DOHH2 (cell line): ENCODE data around the gene NT5C3B.

ENCODE experiments used
- H3F3A ChIP-seq: fragments of 200-600 bp; sonication (generic), shearing (Covaris generic); 2 replicates; pipeline ENCODE4 v1.6.0; 2016; ENCODE audit warnings: antibody characterized with exemption, mild to moderate bottlenecking; ENCODE audit not compliant: control insufficient read depth, insufficient read depth
- H3K27ac ChIP-seq: fragments of 200-600 bp; sonication (generic); 2 replicates; pipeline ENCODE4 v1.5.1; 2014; ENCODE audit warnings: low read depth, mild to moderate bottlenecking, low read length, moderate library complexity
- H3K27me3 ChIP-seq: fragments of 200-600 bp; sonication (generic); 2 replicates; pipeline ENCODE4 v1.6.1; 2014; ENCODE audit warnings: mild to moderate bottlenecking, low read length, mixed read lengths; ENCODE audit not compliant: control insufficient read depth
- H3K36me3 ChIP-seq: fragments of 200-600 bp; sonication (generic); 2 replicates; pipeline ENCODE4 v1.6.1; 2014; ENCODE audit warnings: mild to moderate bottlenecking, low read length, moderate library complexity, mixed read lengths; ENCODE audit not compliant: control insufficient read depth
- H3K4me1 ChIP-seq: fragments of 200-600 bp; sonication (generic); 2 replicates; pipeline ENCODE4 v1.6.1; 2014; ENCODE audit warnings: mild to moderate bottlenecking, low read length, mixed read lengths; ENCODE audit not compliant: control insufficient read depth
- H3K4me2 ChIP-seq: fragments of 200-600 bp; sonication (generic); 2 replicates; pipeline ENCODE4 v1.6.0; 2014; ENCODE audit warnings: mild to moderate bottlenecking, low read length, moderate library complexity
- H3K4me3 ChIP-seq: fragments of 200-600 bp; sonication (generic); 2 replicates; pipeline ENCODE4 v1.5.1; 2014; ENCODE audit warnings: mild to moderate bottlenecking, low read length, mixed read lengths
- H3K79me2 ChIP-seq: fragments of 200-600 bp; sonication (generic); 2 replicates; pipeline ENCODE4 v1.6.1; 2014; ENCODE audit warnings: mild to moderate bottlenecking, low read length, mixed read lengths; ENCODE audit not compliant: control insufficient read depth
- H3K9me2 ChIP-seq: fragments of 200-600 bp; sonication (generic); replicated peaks from 2 replicates; pipeline ENCODE4 v1.6.1; 2014; ENCODE audit warnings: mild to moderate bottlenecking, low read length, mixed read lengths; ENCODE audit not compliant: control insufficient read depth
- H3K9me3 ChIP-seq: fragments of 200-600 bp; sonication (generic); 2 replicates; pipeline ENCODE4 v1.6.1; 2014; ENCODE audit warnings: antibody characterized with exemption, low read length, mixed read lengths; ENCODE audit not compliant: control insufficient read depth, insufficient read depth
- H4K20me1 ChIP-seq: fragments of 200-600 bp; sonication (generic); 2 replicates; pipeline ENCODE4 v1.6.0; 2014; ENCODE audit warnings: low read depth, mild to moderate bottlenecking, antibody characterized with exemption, low read length, moderate library complexity; ENCODE audit not compliant: control insufficient read depth, insufficient read depth
- EZH2phosphoT487 ChIP-seq: fragments of 200-600 bp; sonication (generic); IDR thresholded peaks from 2 replicates; pipeline ENCODE4 v1.6.1; 2017; ENCODE audit warnings: borderline replicate concordance, mild to moderate bottlenecking, antibody characterized with exemption, low read length, moderate library complexity, mixed read lengths
- TF ChIP-seq, protein P1 (sequence below): fragments of 200-600 bp; sonication (generic); IDR thresholded peaks from one replicate; pipeline ENCODE4 v1.5.1; 2014; ENCODE audit warnings: antibody characterized with exemption, mild to moderate bottlenecking, low read depth, low read length; ENCODE audit not compliant: poor library complexity, severe bottlenecking

The NT5C3B gene

DNA sequence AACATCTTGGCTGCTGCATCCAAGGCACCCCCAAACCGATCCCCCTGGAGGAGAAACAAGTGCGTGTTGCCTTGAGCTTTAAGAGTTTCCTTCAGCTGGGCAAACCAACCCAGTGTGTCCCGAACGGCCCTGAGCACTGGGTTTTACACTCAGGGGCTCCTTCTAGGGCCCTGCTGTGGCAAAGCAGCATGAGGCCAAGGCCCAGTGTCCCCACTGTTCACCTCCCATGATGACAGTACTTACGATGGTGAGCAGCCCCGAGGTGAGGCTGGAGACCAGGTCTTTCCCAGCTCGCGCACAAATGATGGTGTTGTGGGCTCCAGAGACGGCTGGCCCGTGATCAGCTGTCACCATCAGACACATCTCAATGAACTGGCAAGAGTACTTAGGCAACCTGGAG is 35.8 kb upstream of the NT5C3B start:
- no peaks in the 10 kb centered on the region for H3K9me2 ChIP-seq
- H3K4me1 ChIP-seq: no peaks in the 10 kb centered on the region
- no peak overlapping the region for H3K4me2 ChIP-seq
- H3F3A ChIP-seq: peaks cover 15% of the 10 kb centered on the region
- no peak overlapping the region for H3K4me3 ChIP-seq
- H3K27ac ChIP-seq: no peak overlapping the region
- no peak for TF ChIP-seq EZH2phosphoT487
- TF ChIP-seq, protein P1, sequence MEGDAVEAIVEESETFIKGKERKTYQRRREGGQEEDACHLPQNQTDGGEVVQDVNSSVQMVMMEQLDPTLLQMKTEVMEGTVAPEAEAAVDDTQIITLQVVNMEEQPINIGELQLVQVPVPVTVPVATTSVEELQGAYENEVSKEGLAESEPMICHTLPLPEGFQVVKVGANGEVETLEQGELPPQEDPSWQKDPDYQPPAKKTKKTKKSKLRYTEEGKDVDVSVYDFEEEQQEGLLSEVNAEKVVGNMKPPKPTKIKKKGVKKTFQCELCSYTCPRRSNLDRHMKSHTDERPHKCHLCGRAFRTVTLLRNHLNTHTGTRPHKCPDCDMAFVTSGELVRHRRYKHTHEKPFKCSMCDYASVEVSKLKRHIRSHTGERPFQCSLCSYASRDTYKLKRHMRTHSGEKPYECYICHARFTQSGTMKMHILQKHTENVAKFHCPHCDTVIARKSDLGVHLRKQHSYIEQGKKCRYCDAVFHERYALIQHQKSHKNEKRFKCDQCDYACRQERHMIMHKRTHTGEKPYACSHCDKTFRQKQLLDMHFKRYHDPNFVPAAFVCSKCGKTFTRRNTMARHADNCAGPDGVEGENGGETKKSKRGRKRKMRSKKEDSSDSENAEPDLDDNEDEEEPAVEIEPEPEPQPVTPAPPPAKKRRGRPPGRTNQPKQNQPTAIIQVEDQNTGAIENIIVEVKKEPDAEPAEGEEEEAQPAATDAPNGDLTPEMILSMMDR: no peak
- no peaks in the 10 kb centered on the region for H4K20me1 ChIP-seq
- peaks cover 68% of the 10 kb centered on the region for H3K36me3 ChIP-seq
- no peaks in the 10 kb centered on the region for H3K27me3 ChIP-seq
- H3K9me3 ChIP-seq: no peaks in the 10 kb centered on the region
- no peaks in the 10 kb centered on the region for H3K79me2 ChIP-seq

DNA sequence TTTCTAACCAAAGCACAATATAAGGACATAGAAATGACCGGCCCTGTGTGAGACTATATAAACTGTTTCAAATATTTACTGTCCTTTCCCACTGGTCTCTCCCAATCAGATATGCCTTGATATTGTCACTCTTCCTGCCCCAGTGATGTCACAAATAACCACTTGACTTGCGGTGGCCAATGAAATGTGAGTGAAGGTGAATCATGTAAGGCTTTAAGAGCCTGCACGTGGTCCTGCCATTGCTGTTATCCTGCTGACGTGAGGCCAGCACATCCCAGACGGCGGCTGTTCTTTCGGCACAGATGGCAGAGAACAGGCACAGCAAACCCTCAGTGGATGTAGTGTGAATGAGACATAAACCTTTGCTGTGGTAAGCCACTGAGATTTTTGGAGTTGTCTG is 34.6 kb upstream of the NT5C3B start:
- Histone ChIP-seq H4K20me1 (no peaks in the 10 kb centered on the region), H3K9me2 (no peaks in the 10 kb centered on the region), H3K4me3 (no peak overlapping the region), H3K4me1 (peaks cover 2% of the 10 kb centered on the region), H3F3A (peaks cover 16% of the 10 kb centered on the region), H3K4me2 (no peak overlapping the region), H3K27ac (no peak overlapping the region), H3K9me3 (no peaks in the 10 kb centered on the region), H3K36me3 (peaks cover 72% of the 10 kb centered on the region), H3K79me2 (no peaks in the 10 kb centered on the region), H3K27me3 (no peaks in the 10 kb centered on the region)
- TF ChIP-seq, protein P1: no peak
- TF ChIP-seq EZH2phosphoT487: no peak

DNA sequence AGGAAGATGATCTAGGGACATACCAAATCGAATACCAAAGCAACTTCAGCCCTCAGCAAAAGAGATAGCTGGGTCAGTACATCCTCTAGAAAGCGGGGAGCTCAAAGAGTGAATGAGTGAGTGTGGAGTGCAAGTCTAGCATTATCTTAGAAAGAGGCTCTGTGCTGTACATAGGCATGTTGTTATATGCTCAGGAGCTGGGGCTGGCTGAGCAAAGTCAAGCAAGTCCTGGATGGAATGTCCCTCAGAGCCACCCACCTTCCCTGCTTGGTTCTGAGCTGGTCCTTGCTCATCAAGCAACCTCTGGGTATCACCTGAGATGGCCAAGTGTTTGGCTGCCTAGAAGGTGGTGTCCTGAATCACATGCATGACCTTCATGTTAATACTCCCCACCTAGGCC is 34.1 kb upstream of the NT5C3B start:
- H3K9me2 ChIP-seq: no peaks in the 10 kb centered on the region
- TF ChIP-seq, protein P1: no peak
- no peak for TF ChIP-seq EZH2phosphoT487
- H3F3A ChIP-seq: peaks cover 16% of the 10 kb centered on the region
- H3K36me3 ChIP-seq: peaks cover 72% of the 10 kb centered on the region
- H3K4me3 ChIP-seq: no peak overlapping the region
- no peak overlapping the region for H3K27ac ChIP-seq
- no peak overlapping the region for H3K4me2 ChIP-seq
- H4K20me1 ChIP-seq: no peaks in the 10 kb centered on the region
- no peaks in the 10 kb centered on the region for H3K27me3 ChIP-seq
- peaks cover 5% of the 10 kb centered on the region for H3K4me1 ChIP-seq
- no peaks in the 10 kb centered on the region for H3K9me3 ChIP-seq
- H3K79me2 ChIP-seq: peaks cover under 1% of the 10 kb centered on the region

DNA sequence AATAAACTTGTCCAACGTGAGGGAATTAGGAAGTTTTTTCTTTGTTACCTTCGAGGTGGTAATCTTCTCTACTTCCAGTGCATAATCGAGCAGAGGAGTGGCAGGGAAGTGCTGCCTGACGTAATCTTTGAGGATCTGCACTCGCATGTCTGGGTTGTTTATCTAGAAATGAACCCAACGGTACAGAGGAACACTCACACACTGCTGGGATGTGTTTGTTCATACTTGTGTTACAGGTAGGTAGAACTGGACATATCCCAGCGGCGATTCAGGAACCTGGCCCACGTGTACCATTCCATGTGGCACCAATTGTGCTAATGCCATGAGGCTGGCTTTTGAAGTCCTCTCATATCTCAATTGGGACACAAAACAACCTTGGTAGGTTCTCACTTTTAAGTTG is 33.4 kb upstream of the NT5C3B start:
- H3K9me2 ChIP-seq: no peaks in the 10 kb centered on the region

More for the DNA sequence above, 33.4 kb upstream of the NT5C3B start:
- Histone ChIP-seq H4K20me1 (no peaks in the 10 kb centered on the region), H3F3A (peaks cover 16% of the 10 kb centered on the region), H3K36me3 (peaks cover 73% of the 10 kb centered on the region), H3K79me2 (peaks cover 8% of the 10 kb centered on the region), H3K4me3 (no peak overlapping the region), H3K4me1 (peaks cover 5% of the 10 kb centered on the region), H3K4me2 (no peak overlapping the region), H3K27ac (no peak overlapping the region), H3K9me3 (no peaks in the 10 kb centered on the region), H3K27me3 (no peaks in the 10 kb centered on the region)
- TF ChIP-seq, protein P1: no peak
- no peak for TF ChIP-seq EZH2phosphoT487
